Activated CD8-positive, alpha-beta memory T cell treated with anti-CD3 and anti-CD28 coated beads for 36 hours (primary cell): ENCODE measurements around the gene TMEM39A. TPM values are rescaled to one million over a fixed set of nuclear protein-coding genes. Genes with fewer than 3 reads are reported as not detected.

ENCODE experiments used
- CTCF ChIA-PET: fragments of 350-600 bp; sonication (Branson Sonifier 250); formaldehyde crosslinking; loops from one replicate; lab custom pipeline; 2021; ENCODE audit warnings: antibody characterized with exemption; lab: Charles Lee
- POLR2A ChIA-PET: fragments of 350-600 bp; sonication (Branson Sonifier 250); formaldehyde crosslinking; loops from one replicate; lab custom pipeline; 2021; ENCODE audit warnings: antibody characterized with exemption; lab: Charles Lee
- total RNA-seq, 2 experiments: library from RNA; stranded (reverse); gene quantifications; one replicate each; pipeline ENCODE4 v1.2.3, GENCODE V29; 2021

The TMEM39A gene
- total RNA-seq, 2 experiments from 2014 or later = 45.4 to 45.6 TPM

- CTCF ChIA-PET = no interaction called here
- POLR2A ChIA-PET = no interaction called here
Measured at GRCh38 chr3:119409844-119410243, 53.6 kb downstream of the TMEM39A start.

DNA sequence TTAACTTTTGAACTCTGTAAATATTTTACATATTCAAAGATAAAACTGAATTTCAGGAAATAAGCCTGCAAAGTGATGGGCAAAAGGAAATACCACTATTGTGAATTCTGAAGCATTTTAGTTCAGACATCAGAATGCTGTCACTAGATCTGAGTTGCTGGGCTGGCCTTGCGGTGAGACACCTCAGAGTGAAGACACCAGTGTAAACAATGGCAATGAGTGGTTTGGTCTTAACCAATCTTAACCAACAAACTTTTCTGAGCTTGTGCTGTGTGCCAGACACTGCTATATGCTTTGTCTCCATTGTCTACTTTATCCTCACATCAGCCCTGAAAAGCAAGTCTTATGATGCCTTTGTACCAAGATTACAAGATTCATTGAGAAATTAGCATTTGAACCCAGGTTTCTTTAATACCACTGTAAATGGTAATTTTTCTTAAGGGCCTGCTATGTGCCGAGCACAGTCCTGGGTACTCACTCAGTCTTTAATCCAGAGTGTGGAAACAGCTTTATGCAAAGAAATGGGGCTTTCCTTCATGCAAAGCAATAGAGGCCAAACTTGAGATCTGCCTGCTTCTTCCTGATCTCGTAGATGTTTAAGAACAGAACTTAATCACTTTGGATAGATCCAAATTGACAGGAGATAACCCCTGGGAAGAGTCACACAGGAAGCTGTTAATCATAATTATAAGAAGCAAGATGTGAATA is 55.0 kb downstream of the TMEM39A start:
- ChIA-PET POLR2A (no interaction called here), CTCF (no interaction called here)

DNA sequence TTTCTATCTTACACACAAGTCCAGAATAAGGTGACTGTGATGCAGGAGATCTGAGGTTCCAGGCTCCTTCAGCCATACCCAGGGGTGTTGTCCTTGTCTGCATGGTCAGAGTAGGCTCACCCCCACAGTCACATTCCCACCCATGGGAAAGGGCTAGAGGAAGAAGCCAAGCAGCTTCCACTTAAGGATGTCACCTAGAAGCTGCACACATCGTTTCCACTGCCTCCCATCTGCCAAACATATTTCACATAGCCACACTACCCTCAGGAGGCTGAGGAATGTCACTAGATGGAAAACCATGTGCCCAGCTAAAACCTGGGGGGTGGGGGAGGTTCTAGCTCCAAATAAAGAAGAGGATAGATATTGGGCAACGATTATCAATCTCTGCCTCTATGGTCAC is 58.1 kb downstream of the TMEM39A start:
- POLR2A ChIA-PET = no interaction called here
- CTCF ChIA-PET = no interaction called here

DNA sequence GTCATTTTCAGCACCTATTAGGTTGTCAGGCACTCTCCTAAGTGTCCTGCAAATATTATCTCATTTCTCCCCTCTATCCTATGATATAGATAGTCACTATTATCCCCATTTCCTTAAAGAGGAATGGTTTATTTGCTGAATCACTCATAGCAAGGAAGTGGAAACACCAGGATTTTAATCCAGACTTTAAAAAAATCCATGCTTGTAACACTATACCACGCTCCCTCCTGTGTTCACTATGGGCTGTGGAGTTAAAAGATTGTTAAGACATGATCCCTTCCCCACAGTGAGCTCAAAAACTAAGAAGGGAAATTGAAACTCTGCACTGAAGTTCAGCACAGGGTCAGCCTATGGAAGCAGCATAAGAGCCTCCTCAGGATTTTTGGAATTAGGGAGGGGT is 60.2 kb downstream of the TMEM39A start:
- ChIA-PET POLR2A (interaction anchor here (0.5 kb wide), 1 partner anchor 44 kb away, joined by 4 read pairs; no protein-coding TSS in a partner anchor), CTCF (no interaction called here)

- ChIA-PET POLR2A (interaction anchor here (0.5 kb wide), 1 partner anchor 44 kb away, joined by 4 read pairs; no protein-coding TSS in a partner anchor), CTCF (interaction anchor here (0.8 kb wide), 1 partner anchor 108 kb away, joined by 3 read pairs; no protein-coding TSS in a partner anchor)
Measured at GRCh38 chr3:119402791-119403190, 60.6 kb downstream of the TMEM39A start.

- POLR2A ChIA-PET = no interaction called here
- CTCF ChIA-PET = interaction anchor here (0.8 kb wide), 1 partner anchor 107 kb away, joined by 3 read pairs; no protein-coding TSS in a partner anchor
Measured at GRCh38 chr3:119401503-119402440, 61.6 kb downstream of the TMEM39A start.

GRCh38 chr3:119401069-119401468 is 62.3 kb downstream of the TMEM39A start:
- ChIA-PET POLR2A (no interaction called here), CTCF (no interaction called here)

- ChIA-PET CTCF (no interaction called here), POLR2A (no interaction called here)
Measured at GRCh38 chr3:119400466-119400865, 62.9 kb downstream of the TMEM39A start.

- POLR2A ChIA-PET = interaction anchor here (1.3 kb wide), 1 partner anchor 74 kb away, joined by 3 read pairs; no protein-coding TSS in a partner anchor
- CTCF ChIA-PET = no interaction called here
Measured at GRCh38 chr3:119396870-119397269, 66.5 kb downstream of the TMEM39A start.

GRCh38 chr3:119395923-119396358 is 67.5 kb downstream of the TMEM39A start:
- CTCF ChIA-PET = no interaction called here
- POLR2A ChIA-PET = interaction anchor here (1.3 kb wide), 1 partner anchor 73 kb away, joined by 3 read pairs; no protein-coding TSS in a partner anchor

GRCh38 chr3:119388577-119388976 is 74.8 kb downstream of the TMEM39A start:
- CTCF ChIA-PET = interaction anchor here (0.5 kb wide), 1 partner anchor 19 kb away, joined by 4 read pairs; no protein-coding TSS in a partner anchor
- POLR2A ChIA-PET = no interaction called here

DNA sequence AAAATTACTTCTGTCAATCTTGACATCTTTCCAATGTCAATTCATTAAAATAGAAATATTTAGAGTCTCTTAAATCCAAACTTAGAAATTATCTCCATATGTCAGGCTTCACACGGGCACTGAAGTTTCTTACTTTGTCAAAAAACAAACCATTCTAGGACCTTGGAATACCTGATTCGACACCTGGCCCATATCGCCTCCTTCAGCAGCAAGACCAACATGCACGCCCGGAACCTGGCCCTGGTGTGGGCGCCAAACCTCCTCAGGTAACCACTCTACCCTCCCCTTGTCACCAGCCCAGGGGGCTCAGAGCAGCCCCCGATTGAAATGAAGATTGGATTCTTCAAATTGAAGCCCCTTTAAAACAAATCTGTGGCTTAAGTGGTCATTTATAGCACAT is 81.3 kb downstream of the TMEM39A start:
- POLR2A ChIA-PET = no interaction called here
- CTCF ChIA-PET = no interaction called here

GRCh38 chr3:119380697-119381096 is 82.7 kb downstream of the TMEM39A start:
- ChIA-PET CTCF (no interaction called here), POLR2A (no interaction called here)

Other genes starting within 250 kb of the TMEM39A start
- 10 to 100 TPM; 15.9 to 19.2 TPM for gene B4GALT4, start 222.7 kb downstream of the TMEM39A start, total RNA-seq
- 10 to 100 TPM; 17.3 to 18.6 TPM for gene ARHGAP31, start 169.2 kb downstream of the TMEM39A start, total RNA-seq
- 10 to 100 TPM; 21.9 to 22.6 TPM for gene POGLUT1, start 5.3 kb upstream of the TMEM39A start, total RNA-seq
- gene TIMMDC1, start 34.9 kb upstream of the TMEM39A start, total RNA-seq = 100 to 1,000 TPM; 162 to 164 TPM
- 10 to 100 TPM; 13.3 to 13.8 TPM for gene CD80, start 96.0 kb upstream of the TMEM39A start, total RNA-seq
- 1 to 10 TPM; 7.7 to 8.5 TPM for gene ADPRH, start 115.9 kb upstream of the TMEM39A start, total RNA-seq
- gene PLA1A, start 134.3 kb upstream of the TMEM39A start, total RNA-seq = under 1 TPM in 1 of 2 experiments, not detected in 1; 0.13 TPM
- gene POPDC2, start 197.0 kb upstream of the TMEM39A start, total RNA-seq = 1 to 10 TPM; 1.4 to 2.6 TPM
- gene COX17, start 213.8 kb upstream of the TMEM39A start, total RNA-seq = 10 to 100 TPM; 97.0 to 97.4 TPM
- under 1 TPM; 0.32 to 0.82 TPM for gene CFAP91, start 239.4 kb upstream of the TMEM39A start, total RNA-seq